PC-9 (cell line): ENCODE results near the gene MARS1. TPM values are rescaled to one million over a fixed set of nuclear protein-coding genes. Genes with fewer than 3 reads are reported as not detected.

ENCODE experiments used
- BruUV-seq: library from RNA; stranded (reverse); fragments of 400-500 nt; replicated peaks from 2 replicates; lab custom pipeline; 2021; lab: Mats Ljungman, UMichigan
- CTCF ChIA-PET: fragments of 300-600 bp; sonication (Branson Sonifier 250); formaldehyde crosslinking; loops from one replicate; lab custom pipeline; 2022; ENCODE audit warnings: antibody characterized with exemption; lab: Charles Lee
- POLR2A ChIA-PET: fragments of 300-600 bp; sonication (Branson Sonifier 250); formaldehyde crosslinking; loops from one replicate; lab custom pipeline; 2022; ENCODE audit warnings: antibody characterized with exemption; ENCODE audit not compliant: unreplicated experiment; lab: Charles Lee
- DNase-seq, 2 experiments: peaks; one replicate each; pipeline versions ENCODE4 v3.0.0 to v3.0.0-alpha.2; 2015 to 2022; ENCODE audit warnings: mixed read lengths in 1 of 2
- H2AFZ ChIP-seq: fragments of 200-600 bp; sonication (generic); 2 replicates; pipeline ENCODE4 v1.8.1; 2017; ENCODE audit warnings: antibody characterized with exemption
- H3F3A ChIP-seq: fragments of 200-600 bp; sonication (generic); 2 replicates; pipeline ENCODE4 v1.8.1; 2017; ENCODE audit warnings: antibody characterized with exemption, mild to moderate bottlenecking, low read depth; ENCODE audit not compliant: insufficient read depth
- H3K27ac ChIP-seq: fragments of 200-600 bp; sonication (generic); 2 replicates; pipeline ENCODE4 v1.6.1; 2016; ENCODE audit warnings: mixed run types
- H3K27me3 ChIP-seq: fragments of 200-600 bp; sonication (generic); 2 replicates; pipeline ENCODE4 v1.6.1; 2016; ENCODE audit warnings: low read depth, mixed run types; ENCODE audit not compliant: insufficient read depth
- H3K36me3 ChIP-seq: fragments of 200-600 bp; sonication (generic); 2 replicates; pipeline ENCODE4 v1.6.1; 2016; ENCODE audit warnings: low read depth, mixed run types
- H3K4me1 ChIP-seq: fragments of 200-600 bp; sonication (generic); replicated peaks from 2 replicates; pipeline ENCODE4 v1.6.1; 2016; ENCODE audit warnings: mixed run types; ENCODE audit not compliant: insufficient read depth
- H3K4me2 ChIP-seq: fragments of 200-600 bp; sonication (generic); 2 replicates; pipeline ENCODE4 v1.6.1; 2017; ENCODE audit warnings: mixed run types
- H3K4me3 ChIP-seq: fragments of 200-600 bp; sonication (generic); 2 replicates; pipeline ENCODE4 v1.6.1; 2016; ENCODE audit warnings: mixed run types
- H3K79me2 ChIP-seq: fragments of 200-600 bp; sonication (generic); 2 replicates; pipeline ENCODE4 v1.6.1; 2017; ENCODE audit warnings: low read depth, mixed run types
- H3K9me2 ChIP-seq: fragments of 200-600 bp; sonication (generic); 2 replicates; pipeline ENCODE4 v1.8.1; 2017; ENCODE audit warnings: mild to moderate bottlenecking; ENCODE audit not compliant: insufficient read depth
- H3K9me3 ChIP-seq: fragments of 200-600 bp; sonication (generic); 2 replicates; pipeline ENCODE4 v1.8.1; 2016; ENCODE audit warnings: low read depth; ENCODE audit not compliant: insufficient read depth
- H4K20me1 ChIP-seq: fragments of 200-600 bp; sonication (generic); 2 replicates; pipeline ENCODE4 v1.8.1; 2017; ENCODE audit not compliant: insufficient read depth
- EZH2 ChIP-seq: fragments of 200-600 bp; sonication (generic); IDR thresholded peaks from 2 replicates; pipeline ENCODE4 v1.8.0; 2017; ENCODE audit warnings: antibody characterized with exemption, low read depth
- intact Hi-C: fragments of 100-400 bp; cut with micrococcal nuclease; formaldehyde crosslinking; loops from one replicate; pipeline ENCODE4 v1.10.0; 2022; ENCODE audit not compliant: unreplicated experiment
- total RNA-seq: library from RNA; stranded (reverse); gene quantifications from 2 replicates; pipeline ENCODE4 v1.2.3, GENCODE V29; 2021
- TF ChIP-seq, protein P1 (sequence below): fragments of 200-600 bp; sonication (generic); conservative IDR thresholded peaks from 2 replicates; pipeline ENCODE4 v1.6.1; 2017; ENCODE audit warnings: mixed run types, antibody characterized with exemption, mild to moderate bottlenecking, moderate library complexity

The MARS1 gene
- total RNA-seq, 1 experiment from 2014 or later: 307 TPM

- H3K4me2 ChIP-seq: peak overlapping the region; percentile 99
- H4K20me1 ChIP-seq: no peaks in the 10 kb centered on the region
- DNase-seq: no peak
- peak overlapping the region; percentile 73; the same call in 1 of the 2 replicates for H3K4me3 ChIP-seq
- no peak overlapping the region for H3K27ac ChIP-seq
- intact Hi-C loops: loop anchor here (5.0 kb wide), 1 partner anchor 172 kb away; the partner anchor contains the start of gene B4GALNT1
- H3K4me1 ChIP-seq: peaks cover 40% of the 10 kb centered on the region
- no peak for TF ChIP-seq EZH2
- TF ChIP-seq, protein P1, sequence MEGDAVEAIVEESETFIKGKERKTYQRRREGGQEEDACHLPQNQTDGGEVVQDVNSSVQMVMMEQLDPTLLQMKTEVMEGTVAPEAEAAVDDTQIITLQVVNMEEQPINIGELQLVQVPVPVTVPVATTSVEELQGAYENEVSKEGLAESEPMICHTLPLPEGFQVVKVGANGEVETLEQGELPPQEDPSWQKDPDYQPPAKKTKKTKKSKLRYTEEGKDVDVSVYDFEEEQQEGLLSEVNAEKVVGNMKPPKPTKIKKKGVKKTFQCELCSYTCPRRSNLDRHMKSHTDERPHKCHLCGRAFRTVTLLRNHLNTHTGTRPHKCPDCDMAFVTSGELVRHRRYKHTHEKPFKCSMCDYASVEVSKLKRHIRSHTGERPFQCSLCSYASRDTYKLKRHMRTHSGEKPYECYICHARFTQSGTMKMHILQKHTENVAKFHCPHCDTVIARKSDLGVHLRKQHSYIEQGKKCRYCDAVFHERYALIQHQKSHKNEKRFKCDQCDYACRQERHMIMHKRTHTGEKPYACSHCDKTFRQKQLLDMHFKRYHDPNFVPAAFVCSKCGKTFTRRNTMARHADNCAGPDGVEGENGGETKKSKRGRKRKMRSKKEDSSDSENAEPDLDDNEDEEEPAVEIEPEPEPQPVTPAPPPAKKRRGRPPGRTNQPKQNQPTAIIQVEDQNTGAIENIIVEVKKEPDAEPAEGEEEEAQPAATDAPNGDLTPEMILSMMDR: no peak
- CTCF ChIA-PET: interaction anchor here (1.0 kb wide), 1 partner anchor 195 kb away, joined by 4 read pairs; no protein-coding TSS in a partner anchor
- peaks cover 42% of the 10 kb centered on the region for H3K27me3 ChIP-seq
- H3F3A ChIP-seq: no peaks in the 10 kb centered on the region
- no peaks in the 10 kb centered on the region for H3K36me3 ChIP-seq
- H3K9me2 ChIP-seq: no peaks in the 10 kb centered on the region
- no peaks in the 10 kb centered on the region for H3K79me2 ChIP-seq
- H2AFZ ChIP-seq: no peak overlapping the region
- no TSS peak for BruUV-seq
- no peaks in the 10 kb centered on the region for H3K9me3 ChIP-seq
- POLR2A ChIA-PET: no interaction called here
Observed at GRCh38 chr12:57460468-57460784, 27.4 kb upstream of the MARS1 start.

DNA sequence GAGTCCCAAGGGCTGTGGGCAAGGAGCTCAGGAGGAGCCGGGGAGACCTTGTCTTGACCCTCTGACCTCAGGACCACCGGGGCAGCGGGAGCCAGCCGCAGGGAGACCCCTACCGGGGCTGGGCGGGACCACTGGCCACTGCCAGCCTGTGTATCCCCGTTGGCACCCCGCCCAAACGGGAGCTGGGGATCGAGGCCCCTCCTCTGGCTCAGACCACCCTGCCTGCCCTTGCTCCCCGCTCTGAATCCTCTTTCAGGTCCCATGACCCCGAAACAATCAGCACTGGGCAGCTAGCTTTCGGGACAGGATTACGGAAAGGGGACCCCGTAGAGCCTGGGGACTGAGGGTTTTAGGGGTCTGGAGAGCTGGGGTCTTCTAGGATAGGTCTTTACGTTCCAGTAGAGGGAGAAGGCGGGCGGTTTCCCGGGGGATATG is 27.0 kb upstream of the MARS1 start:
- TF ChIP-seq, protein P1: no peak
- no peaks in the 10 kb centered on the region for H3F3A ChIP-seq
- H3K27me3 ChIP-seq: peaks cover 46% of the 10 kb centered on the region
- H3K79me2 ChIP-seq: no peaks in the 10 kb centered on the region
- BruUV-seq: no TSS peak
- DNase-seq: no peak
- H3K9me2 ChIP-seq: no peaks in the 10 kb centered on the region
- H3K27ac ChIP-seq: no peak overlapping the region
- CTCF ChIA-PET: interaction anchor here (1.0 kb wide), 1 partner anchor 195 kb away, joined by 4 read pairs; no protein-coding TSS in a partner anchor
- no peak overlapping the region for H2AFZ ChIP-seq
- peak overlapping the region; percentile 99 for H3K4me2 ChIP-seq
- no peaks in the 10 kb centered on the region for H3K9me3 ChIP-seq
- H4K20me1 ChIP-seq: no peaks in the 10 kb centered on the region
- peak overlapping the region; percentile 57; the same call in 1 of the 2 replicates for H3K4me3 ChIP-seq
- H3K36me3 ChIP-seq: no peaks in the 10 kb centered on the region
- intact Hi-C loops: loop anchor here (5.0 kb wide), 1 partner anchor 171 kb away; the partner anchor contains the start of gene B4GALNT1
- peaks cover 36% of the 10 kb centered on the region for H3K4me1 ChIP-seq
- POLR2A ChIA-PET: no interaction called here

GRCh38 chr12:57461276-57461916 is 26.5 kb upstream of the MARS1 start:
- no peaks in the 10 kb centered on the region for H3F3A ChIP-seq
- no peaks in the 10 kb centered on the region for H3K36me3 ChIP-seq
- H2AFZ ChIP-seq: peak overlapping the region; percentile 41; the same call in 1 of the 2 replicates
- peaks cover 30% of the 10 kb centered on the region for H3K4me1 ChIP-seq
- no peaks in the 10 kb centered on the region for H3K9me2 ChIP-seq
- no peak overlapping the region for H3K27ac ChIP-seq
- intact Hi-C loops: loop anchor here (5.0 kb wide), 1 partner anchor 171 kb away; the partner anchor contains the start of gene B4GALNT1
- no TSS peak for BruUV-seq
- DNase-seq: peak in 1 of 2 experiments; percentile 39
- no peaks in the 10 kb centered on the region for H4K20me1 ChIP-seq
- H3K4me3 ChIP-seq: peak overlapping the region; percentile 57
- TF ChIP-seq EZH2: no peak
- TF ChIP-seq, protein P1: no peak
- H3K4me2 ChIP-seq: peak overlapping the region; percentile 99
- CTCF ChIA-PET: interaction anchor here (1.0 kb wide), 1 partner anchor 196 kb away, joined by 4 read pairs; no protein-coding TSS in a partner anchor
- H3K9me3 ChIP-seq: no peaks in the 10 kb centered on the region
- POLR2A ChIA-PET: no interaction called here
- peaks cover 52% of the 10 kb centered on the region for H3K27me3 ChIP-seq
- no peaks in the 10 kb centered on the region for H3K79me2 ChIP-seq
